Measurements from ENCODE around the gene NTRK2.
A peak's percentile ranks its signal among the peaks of the same experiment; 100 is the strongest.

The NTRK2 gene

GRCh38 chr9:84841931-84842330, 172.4 kb downstream of the NTRK2 start:
- Histone ChIP-seq H3K27me3 (ENCODE audit: control insufficient read depth in 1 of 2, insufficient read depth in 2 of 2, low read length in 2 of 2) (no peaks in the 10 kb centered on the region), H3K27ac (ENCODE audit: low read depth, low read length) (no peak overlapping the region), H3K36me3 (ENCODE audit: insufficient read depth, low read length) (no peaks in the 10 kb centered on the region), H3K4me1 (ENCODE audit: insufficient read depth, low read length) (no peaks in the 10 kb centered on the region), H3K9ac (ENCODE audit: low read length) (no peak overlapping the region), H3K4me3 (ENCODE audit: low read depth in 1 of 2, low read length in 2 of 2) (no peak overlapping the region), H3K9me3 (ENCODE audit: low read length) (no peaks in the 10 kb centered on the region)

DNA sequence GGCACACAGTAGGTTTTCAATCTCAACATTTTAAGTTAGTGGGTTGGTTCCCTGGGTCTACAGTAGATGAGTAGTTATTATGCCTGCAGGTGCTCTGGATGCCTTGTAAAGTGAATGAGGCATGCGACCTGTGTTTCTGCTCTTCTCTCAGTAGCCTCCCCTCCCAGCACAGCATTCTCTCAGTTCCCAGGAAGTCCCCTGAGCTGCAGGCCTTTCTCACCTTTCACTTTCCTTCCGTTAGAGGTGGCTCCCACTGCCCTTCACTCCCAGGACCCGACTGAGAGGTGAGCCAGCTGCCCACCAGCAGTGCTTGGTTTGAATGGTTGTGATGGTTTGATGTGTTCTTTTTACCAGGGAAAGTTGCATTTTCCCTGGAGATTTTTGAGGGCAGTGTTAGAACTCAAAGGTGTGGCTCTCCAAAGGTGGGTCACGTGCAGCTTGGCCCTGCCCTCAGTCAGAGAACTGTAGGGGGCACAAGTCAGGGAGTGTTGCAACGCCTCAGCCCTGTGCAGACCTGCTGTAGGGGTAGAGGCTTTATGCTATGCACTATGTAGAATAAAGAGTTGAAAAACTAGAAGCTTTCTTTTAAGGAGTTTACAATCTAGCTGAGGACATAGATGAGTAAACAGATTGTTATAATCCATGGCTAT, 173.8 kb downstream of the NTRK2 start:
- Histone ChIP-seq H3K27me3 (ENCODE audit: control insufficient read depth in 1 of 2, insufficient read depth in 2 of 2, low read length in 2 of 2) (no peaks in the 10 kb centered on the region), H3K4me1 (ENCODE audit: insufficient read depth, low read length) (no peaks in the 10 kb centered on the region), H3K36me3 (ENCODE audit: insufficient read depth, low read length) (no peaks in the 10 kb centered on the region), H3K4me3 (ENCODE audit: low read depth in 1 of 2, low read length in 2 of 2) (no peak overlapping the region), H3K9ac (ENCODE audit: low read length) (no peak overlapping the region), H3K9me3 (ENCODE audit: low read length) (no peaks in the 10 kb centered on the region), H3K27ac (ENCODE audit: low read depth, low read length) (no peak overlapping the region)

DNA sequence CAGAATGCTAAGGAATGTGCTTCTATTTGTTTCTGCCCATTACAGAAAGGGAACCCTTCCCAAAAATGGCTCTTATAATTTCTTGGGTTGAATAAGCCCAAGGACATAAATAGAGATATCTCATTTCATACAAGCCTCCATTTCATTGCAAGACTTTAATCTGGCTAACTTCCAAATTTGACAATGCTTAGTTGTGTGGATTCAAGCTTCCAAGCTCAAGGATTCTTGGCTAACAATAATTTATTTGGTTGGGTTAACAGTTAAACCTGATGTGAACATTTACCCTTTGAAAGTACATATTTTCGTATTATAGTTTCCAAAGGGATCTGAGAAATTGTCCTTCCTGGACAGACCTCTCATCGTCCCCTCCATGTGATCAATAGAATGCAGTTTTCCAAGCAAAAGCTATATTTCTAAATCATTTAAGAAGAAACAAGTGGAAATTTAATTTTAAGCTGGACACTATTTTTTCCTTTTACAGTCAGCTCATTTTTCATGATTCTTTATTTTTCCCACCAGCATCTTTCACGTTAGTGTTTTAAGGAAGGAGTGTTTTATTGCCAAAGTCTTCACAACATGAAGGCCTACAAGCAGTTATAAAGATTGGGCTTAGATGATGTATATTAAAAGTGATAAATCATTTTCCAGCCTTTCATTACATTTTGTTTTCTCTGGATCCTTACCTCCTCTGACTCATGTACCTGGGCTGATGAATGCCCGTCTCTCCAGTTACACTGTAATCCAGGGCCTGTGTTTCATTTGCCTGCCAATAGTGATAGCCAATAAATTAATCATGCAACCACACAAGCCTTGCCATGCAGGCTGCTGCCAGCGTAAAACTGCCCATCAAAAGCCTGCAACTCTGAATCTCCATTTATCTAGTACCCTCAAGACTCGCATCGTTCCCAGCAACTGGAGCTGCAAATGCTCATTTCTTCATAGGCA, 176.7 kb downstream of the NTRK2 start:
- Histone ChIP-seq H3K27me3 (ENCODE audit: control insufficient read depth in 1 of 2, insufficient read depth in 2 of 2, low read length in 2 of 2) (no peaks in the 10 kb centered on the region), H3K9me3 (ENCODE audit: low read length) (no peaks in the 10 kb centered on the region), H3K36me3 (ENCODE audit: insufficient read depth, low read length) (no peaks in the 10 kb centered on the region), H3K4me3 (ENCODE audit: low read depth in 1 of 2, low read length in 2 of 2) (no peak overlapping the region), H3K4me1 (ENCODE audit: insufficient read depth, low read length) (no peaks in the 10 kb centered on the region), H3K27ac (ENCODE audit: low read depth, low read length) (no peak overlapping the region), H3K9ac (ENCODE audit: low read length) (no peak overlapping the region)

GRCh38 chr9:84846906-84847305, 177.4 kb downstream of the NTRK2 start:
- Histone ChIP-seq H3K9ac (ENCODE audit: low read length) (no peak overlapping the region), H3K27ac (ENCODE audit: low read depth, low read length) (no peak overlapping the region), H3K4me3 (ENCODE audit: low read depth in 1 of 2, low read length in 2 of 2) (no peak overlapping the region), H3K27me3 (ENCODE audit: control insufficient read depth in 1 of 2, insufficient read depth in 2 of 2, low read length in 2 of 2) (no peaks in the 10 kb centered on the region), H3K4me1 (ENCODE audit: insufficient read depth, low read length) (peaks cover 3% of the 10 kb centered on the region), H3K9me3 (ENCODE audit: low read length) (no peaks in the 10 kb centered on the region), H3K36me3 (ENCODE audit: insufficient read depth, low read length) (no peaks in the 10 kb centered on the region)

GRCh38 chr9:84849049-84849448, 179.5 kb downstream of the NTRK2 start:
- H3K4me1 ChIP-seq (ENCODE audit: insufficient read depth, low read length) = peaks cover 16% of the 10 kb centered on the region
- no peaks in the 10 kb centered on the region for H3K27me3 ChIP-seq (ENCODE audit: control insufficient read depth in 1 of 2, insufficient read depth in 2 of 2, low read length in 2 of 2)
- H3K27ac ChIP-seq (ENCODE audit: low read depth, low read length) = no peak overlapping the region
- H3K4me3 ChIP-seq (ENCODE audit: low read depth in 1 of 2, low read length in 2 of 2) = no peak overlapping the region
- H3K36me3 ChIP-seq (ENCODE audit: insufficient read depth, low read length) = no peaks in the 10 kb centered on the region
- no peaks in the 10 kb centered on the region for H3K9me3 ChIP-seq (ENCODE audit: low read length)
- no peak overlapping the region for H3K9ac ChIP-seq (ENCODE audit: low read length)

- Histone ChIP-seq H3K9me3 (ENCODE audit: low read length) (no peaks in the 10 kb centered on the region), H3K36me3 (ENCODE audit: insufficient read depth, low read length) (no peaks in the 10 kb centered on the region), H3K4me1 (ENCODE audit: insufficient read depth, low read length) (peaks cover 16% of the 10 kb centered on the region), H3K27ac (ENCODE audit: low read depth, low read length) (no peak overlapping the region), H3K4me3 (ENCODE audit: low read depth in 1 of 2, low read length in 2 of 2) (no peak overlapping the region), H3K9ac (ENCODE audit: low read length) (no peak overlapping the region), H3K27me3 (ENCODE audit: control insufficient read depth in 1 of 2, insufficient read depth in 2 of 2, low read length in 2 of 2) (no peaks in the 10 kb centered on the region)
Observed at GRCh38 chr9:84850830-84851392, 181.4 kb downstream of the NTRK2 start.

DNA sequence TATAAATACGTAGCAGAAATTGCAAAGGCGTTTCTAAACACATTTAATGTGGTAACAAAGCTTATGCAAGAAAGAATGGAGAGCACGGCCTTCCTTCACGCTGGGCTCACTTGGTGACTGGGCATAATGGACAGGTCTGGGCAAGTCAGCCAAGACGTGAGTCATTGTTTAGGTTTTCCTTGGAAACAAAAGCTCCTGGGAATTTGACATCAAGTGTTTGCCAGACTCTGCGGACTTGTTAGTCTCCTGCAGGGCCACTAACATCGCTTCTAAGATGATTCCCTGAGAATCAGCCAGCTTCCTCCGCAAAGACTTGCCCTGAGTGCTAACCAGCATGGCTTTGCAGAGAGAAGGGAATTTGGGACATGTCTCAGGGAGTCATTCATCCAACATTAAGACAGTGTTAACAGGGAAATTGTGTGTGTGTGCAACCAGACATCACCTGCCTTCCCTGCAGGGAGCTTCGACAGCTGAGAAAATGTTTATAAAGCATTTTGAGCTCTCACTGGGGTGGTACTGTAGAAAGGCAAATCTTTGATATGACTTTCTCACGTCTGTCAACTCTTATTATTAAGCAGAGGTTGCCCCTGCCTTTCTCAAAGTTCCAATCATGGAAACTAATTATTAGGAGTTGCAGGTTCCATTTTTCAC, 182.5 kb downstream of the NTRK2 start:
- H3K27me3 ChIP-seq (ENCODE audit: control insufficient read depth in 1 of 2, insufficient read depth in 2 of 2, low read length in 2 of 2) = no peaks in the 10 kb centered on the region
- H3K9ac ChIP-seq (ENCODE audit: low read length) = no peak overlapping the region
- H3K4me1 ChIP-seq (ENCODE audit: insufficient read depth, low read length) = peaks cover 16% of the 10 kb centered on the region
- H3K27ac ChIP-seq (ENCODE audit: low read depth, low read length) = no peak overlapping the region
- no peak overlapping the region for H3K4me3 ChIP-seq (ENCODE audit: low read depth in 1 of 2, low read length in 2 of 2)
- H3K36me3 ChIP-seq (ENCODE audit: insufficient read depth, low read length) = no peaks in the 10 kb centered on the region
- H3K9me3 ChIP-seq (ENCODE audit: low read length) = no peaks in the 10 kb centered on the region

DNA sequence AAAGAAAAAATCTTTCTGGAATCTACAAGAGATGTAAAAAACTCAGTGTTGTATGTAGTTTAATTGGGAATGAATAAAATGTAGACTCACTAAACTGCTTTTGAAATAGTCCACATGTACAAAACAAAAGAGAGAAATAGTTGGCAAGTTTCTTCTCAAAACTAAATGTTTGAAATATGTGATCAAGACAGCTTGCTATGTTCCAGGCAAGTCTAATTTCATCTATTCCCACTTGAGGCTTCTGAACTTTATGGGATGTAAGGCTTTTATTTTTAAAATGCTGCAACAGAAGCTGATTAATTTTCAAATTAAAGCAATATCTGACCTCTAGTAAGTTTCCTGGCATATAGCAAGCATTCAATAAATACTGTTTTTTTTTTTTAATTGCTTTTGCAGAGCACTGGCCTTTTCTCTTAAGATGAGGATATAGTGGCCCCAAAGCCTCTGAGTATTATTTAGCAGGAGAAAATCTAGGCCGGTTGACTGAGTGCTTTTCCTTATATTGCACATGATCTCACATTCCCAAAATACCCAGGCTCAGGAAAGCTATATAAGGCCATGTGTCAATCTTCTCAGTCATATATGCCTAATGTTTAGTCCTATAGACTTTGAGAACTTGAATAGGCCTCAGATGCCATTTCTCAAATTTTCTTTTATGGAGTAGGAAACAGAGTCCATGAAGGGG, 183.2 kb downstream of the NTRK2 start:
- Histone ChIP-seq H3K9ac (ENCODE audit: low read length) (no peak overlapping the region), H3K27ac (ENCODE audit: low read depth, low read length) (no peak overlapping the region), H3K4me3 (ENCODE audit: low read depth in 1 of 2, low read length in 2 of 2) (no peak overlapping the region), H3K27me3 (ENCODE audit: control insufficient read depth in 1 of 2, insufficient read depth in 2 of 2, low read length in 2 of 2) (no peaks in the 10 kb centered on the region), H3K9me3 (ENCODE audit: low read length) (no peaks in the 10 kb centered on the region), H3K36me3 (ENCODE audit: insufficient read depth, low read length) (no peaks in the 10 kb centered on the region), H3K4me1 (ENCODE audit: insufficient read depth, low read length) (peaks cover 16% of the 10 kb centered on the region)

DNA sequence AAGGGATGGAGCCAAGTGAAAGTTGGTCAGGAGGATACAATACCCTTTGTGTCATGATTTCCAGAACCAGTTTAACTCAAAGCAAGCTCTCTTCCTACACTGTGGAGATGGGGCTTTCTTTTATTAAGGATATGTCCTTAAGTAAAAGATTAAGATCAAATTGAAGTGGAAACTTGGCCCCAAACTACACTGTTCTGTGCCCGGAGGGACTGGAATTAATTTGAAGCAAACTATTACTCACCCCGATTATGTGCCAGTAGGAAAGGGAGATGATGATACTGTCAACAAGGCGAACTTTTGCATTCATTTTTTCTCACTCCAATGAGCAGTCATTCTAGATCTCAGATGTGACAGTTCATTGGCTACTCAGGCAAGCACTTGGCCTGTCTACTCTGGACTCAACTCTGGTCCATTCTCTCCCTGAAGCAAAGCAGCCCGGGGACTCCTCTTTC, 186.7 kb downstream of the NTRK2 start:
- Histone ChIP-seq H3K36me3 (ENCODE audit: insufficient read depth, low read length) (no peaks in the 10 kb centered on the region), H3K9ac (ENCODE audit: low read length) (no peak overlapping the region), H3K4me1 (ENCODE audit: insufficient read depth, low read length) (peaks cover 16% of the 10 kb centered on the region), H3K27ac (ENCODE audit: low read depth, low read length) (no peak overlapping the region), H3K4me3 (ENCODE audit: low read depth in 1 of 2, low read length in 2 of 2) (no peak overlapping the region), H3K27me3 (ENCODE audit: control insufficient read depth in 1 of 2, insufficient read depth in 2 of 2, low read length in 2 of 2) (no peaks in the 10 kb centered on the region), H3K9me3 (ENCODE audit: low read length) (no peaks in the 10 kb centered on the region)

- Histone ChIP-seq H3K27ac (ENCODE audit: low read depth, low read length) (peak overlapping the region; percentile 48), H3K9ac (ENCODE audit: low read length) (no peak overlapping the region), H3K4me1 (ENCODE audit: insufficient read depth, low read length) (peaks cover 10% of the 10 kb centered on the region), H3K9me3 (ENCODE audit: low read length) (no peaks in the 10 kb centered on the region), H3K4me3 (ENCODE audit: low read depth in 1 of 2, low read length in 2 of 2) (peak overlapping the region in 1 of 2 donors; percentile 12), H3K27me3 (ENCODE audit: control insufficient read depth in 1 of 2, insufficient read depth in 2 of 2, low read length in 2 of 2) (no peaks in the 10 kb centered on the region), H3K36me3 (ENCODE audit: insufficient read depth, low read length) (no peaks in the 10 kb centered on the region)
Observed at GRCh38 chr9:84857211-84857610, 187.7 kb downstream of the NTRK2 start.

DNA sequence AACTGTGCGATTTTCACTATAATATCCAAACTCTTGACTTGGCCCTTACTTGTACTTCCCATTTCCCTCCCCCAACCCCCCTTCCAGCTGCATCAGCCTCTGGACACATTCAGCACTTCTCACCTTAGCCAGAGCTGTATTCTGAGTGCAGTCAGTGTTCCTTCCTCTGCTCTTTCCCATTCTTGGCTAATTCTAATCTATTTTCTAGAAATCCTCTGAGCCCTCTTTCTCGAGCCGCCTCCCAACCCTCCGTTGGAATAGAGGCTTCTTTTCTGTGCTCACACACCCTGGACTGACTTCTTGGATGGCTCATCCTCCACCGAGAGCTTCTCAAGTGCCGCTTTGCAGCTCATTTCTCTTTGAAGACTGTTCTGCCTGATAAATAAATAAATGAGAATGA, 188.8 kb downstream of the NTRK2 start:
- H3K27me3 ChIP-seq (ENCODE audit: control insufficient read depth in 1 of 2, insufficient read depth in 2 of 2, low read length in 2 of 2) = no peaks in the 10 kb centered on the region
- no peak overlapping the region for H3K27ac ChIP-seq (ENCODE audit: low read depth, low read length)
- no peak overlapping the region for H3K9ac ChIP-seq (ENCODE audit: low read length)
- no peaks in the 10 kb centered on the region for H3K9me3 ChIP-seq (ENCODE audit: low read length)
- no peaks in the 10 kb centered on the region for H3K4me1 ChIP-seq (ENCODE audit: insufficient read depth, low read length)
- no peaks in the 10 kb centered on the region for H3K36me3 ChIP-seq (ENCODE audit: insufficient read depth, low read length)
- no peak overlapping the region for H3K4me3 ChIP-seq (ENCODE audit: low read depth in 1 of 2, low read length in 2 of 2)

All from muscle layer of colon (tissue), 2 donors.